ENCODE data around the gene C2CD3. TPM values are rescaled to one million over a fixed set of nuclear protein-coding genes. Genes with fewer than 3 reads are reported as not detected.

C2CD3 gene, protein sequence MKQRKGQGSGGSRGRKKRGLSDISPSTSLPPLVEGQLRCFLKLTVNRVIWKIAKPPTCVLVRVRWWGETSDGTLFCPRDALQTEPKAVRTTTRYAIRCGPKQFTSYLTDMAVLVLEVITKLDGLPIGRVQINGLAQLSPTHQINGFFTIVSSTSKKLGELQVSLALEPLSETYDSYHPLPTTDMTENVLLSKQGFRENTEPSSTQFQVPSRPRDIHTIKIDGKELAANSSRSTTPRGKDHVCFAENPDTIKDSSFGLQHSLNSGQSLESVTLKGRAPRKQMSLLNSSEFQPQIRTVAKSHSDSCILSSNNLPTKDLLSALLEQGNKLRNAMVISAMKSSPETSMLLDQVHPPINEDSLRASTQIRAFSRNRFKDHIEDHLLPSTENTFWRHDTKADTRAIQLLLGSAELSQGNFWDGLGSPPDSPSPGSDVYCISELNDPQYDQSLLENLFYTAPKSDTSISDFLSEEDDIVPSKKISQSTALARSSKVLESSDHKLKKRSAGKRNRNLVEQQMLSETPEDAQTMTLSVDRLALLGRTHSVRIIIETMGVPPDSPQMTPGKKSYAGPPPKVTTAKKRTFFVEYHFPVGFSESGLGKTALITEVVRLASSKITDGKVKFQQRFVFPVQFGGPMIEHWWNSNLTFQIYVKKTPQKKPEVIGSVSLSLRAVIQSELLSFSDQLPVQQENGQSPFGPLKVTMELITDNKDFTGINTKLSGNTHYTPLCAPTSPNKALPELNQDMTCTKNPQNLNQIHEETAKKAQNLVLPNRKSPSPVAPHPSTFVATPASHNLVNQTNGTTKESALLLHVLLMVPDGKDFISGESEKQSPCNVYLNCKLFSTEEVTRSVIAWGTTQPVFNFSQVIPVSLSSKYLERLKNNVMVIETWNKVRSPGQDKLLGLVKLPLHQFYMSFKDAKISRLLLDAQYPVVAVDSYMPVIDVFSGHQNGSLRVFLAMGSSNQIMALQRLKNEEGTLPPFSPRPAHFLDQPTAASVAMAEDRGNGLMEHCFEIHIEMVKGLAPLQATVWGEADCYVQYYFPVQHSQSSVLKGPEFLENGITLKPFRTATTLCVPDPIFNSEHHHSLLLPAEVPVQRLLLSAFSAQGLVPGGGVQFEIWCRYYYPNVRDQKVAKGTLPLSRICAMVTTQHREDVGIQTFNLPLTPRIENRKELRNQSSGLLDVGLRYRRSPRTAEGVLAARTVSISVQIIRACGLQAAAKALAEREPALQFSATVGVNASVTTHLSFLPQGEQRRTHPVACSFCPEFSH (N-terminal part only)
- total RNA-seq = 10 to 100 TPM; 24.9 to 25.3 TPM

DNA sequence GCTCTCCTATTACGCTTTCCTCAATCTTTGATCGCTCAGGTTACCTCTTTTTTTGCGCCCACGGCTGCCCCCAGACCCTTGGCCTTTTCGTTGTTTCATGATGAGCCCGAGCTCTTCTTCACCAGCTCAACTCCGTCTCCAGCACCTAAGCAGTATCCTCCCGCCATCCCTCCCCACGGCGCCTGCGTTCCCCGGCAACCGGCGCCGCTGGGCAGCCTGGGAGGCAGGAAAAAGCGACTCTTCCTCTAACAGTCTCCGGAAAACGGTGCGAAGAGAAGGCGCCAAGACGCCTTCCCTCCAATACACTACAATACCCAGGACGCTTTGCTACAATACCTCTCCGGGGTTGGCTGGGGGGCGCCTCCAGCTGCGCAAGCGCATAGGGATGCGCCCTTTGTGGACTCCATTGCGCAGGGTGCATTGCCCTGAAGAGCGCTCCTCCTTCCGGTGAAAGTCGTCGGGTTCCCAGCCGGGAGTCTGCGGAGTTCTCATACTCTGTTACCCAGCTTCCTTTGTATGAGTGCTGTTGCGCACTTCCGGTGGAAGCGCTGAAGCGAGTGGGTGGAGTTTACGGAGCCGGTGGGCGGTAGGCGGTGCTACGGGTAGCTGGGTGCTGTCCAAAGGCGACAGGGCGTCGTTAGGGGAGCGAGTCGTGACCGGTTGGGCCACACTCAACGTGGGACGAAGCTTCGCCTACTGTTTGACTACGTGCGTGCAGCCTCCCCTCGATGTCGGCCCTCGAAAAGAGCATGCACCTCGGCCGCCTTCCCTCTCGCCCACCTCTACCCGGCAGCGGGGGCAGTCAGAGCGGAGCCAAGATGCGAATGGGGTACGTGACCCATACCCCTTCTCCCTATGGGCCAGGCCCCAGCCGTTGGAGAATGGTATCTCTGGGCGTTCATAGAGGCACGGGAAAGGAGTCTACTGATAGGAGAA, at the start of gene C2CD3, which contains the start of gene PPME1:
C2CD3 (minus strand) TSS at position 309 of the 936 bp plus-strand sequence; CDS start at position 99, 210 bp downstream.
PPME1 (plus strand) TSS at position 596 of the 936 bp plus-strand sequence; CDS start at position 729, 133 bp downstream.
- Mint-ChIP-seq H3K27me3 (no peaks in the 10 kb centered on the region), H3K4me3 (no peak within 1 kb of the TSS), H3K27ac (no peak within 1 kb of the TSS), H3K9me3 (no peaks in the 10 kb centered on the region), H3K4me1 (peaks cover 16% of the 10 kb centered on the region), H3K36me3 (peaks cover 23% of the 10 kb centered on the region)
- DNase-seq = peak; percentile 98

DNA sequence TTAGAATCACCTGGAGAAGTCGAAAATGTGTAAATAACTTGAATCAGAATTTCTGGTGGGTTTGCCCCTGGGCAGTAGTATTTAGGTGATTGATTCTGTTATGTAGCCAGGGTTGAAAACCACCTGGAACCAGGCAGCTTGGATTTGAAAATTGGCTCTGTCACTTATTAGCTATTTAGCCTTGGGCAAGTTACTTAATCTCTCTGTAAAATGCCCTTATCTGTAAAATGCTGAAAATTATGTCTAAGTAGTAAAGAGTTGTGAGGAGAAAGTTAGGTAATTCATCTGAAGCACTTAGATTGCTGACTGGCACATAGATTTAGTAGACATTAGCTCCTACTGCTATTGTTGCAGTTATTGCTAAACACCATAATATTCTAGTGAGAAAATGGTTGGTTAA, 49.6 kb upstream of the C2CD3 start:
- DNase-seq = no peak
- H3K4me3 Mint-ChIP-seq = no peak overlapping the region
- no peaks in the 10 kb centered on the region for H3K9me3 Mint-ChIP-seq
- H3K27me3 Mint-ChIP-seq = no peaks in the 10 kb centered on the region
- H3K36me3 Mint-ChIP-seq = peaks cover 19% of the 10 kb centered on the region
- H3K4me1 Mint-ChIP-seq = no peaks in the 10 kb centered on the region
- H3K27ac Mint-ChIP-seq = no peak overlapping the region

DNA sequence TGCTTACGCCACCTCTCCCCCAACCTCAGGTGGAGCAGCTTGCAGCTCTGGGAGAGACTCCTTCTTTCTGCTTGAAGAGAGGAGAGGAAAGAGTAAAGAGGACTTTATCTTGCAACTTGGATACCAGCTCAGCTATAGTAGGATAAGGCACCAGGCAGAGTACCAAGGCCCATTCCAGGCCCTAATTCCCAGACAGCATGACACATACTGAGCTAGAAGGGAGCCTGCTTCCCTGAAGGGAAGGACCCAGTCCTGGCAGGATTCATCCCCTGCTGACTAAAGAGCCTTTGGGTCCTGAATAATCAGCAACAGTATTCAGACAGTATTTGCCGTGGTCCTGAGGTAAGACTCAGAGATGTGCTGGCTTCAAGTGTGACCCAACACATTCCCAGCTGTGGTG, 41.7 kb upstream of the C2CD3 start:
- peaks cover 61% of the 10 kb centered on the region for H3K36me3 Mint-ChIP-seq
- peaks cover 6% of the 10 kb centered on the region for H3K9me3 Mint-ChIP-seq
- DNase-seq = no peak
- no peak overlapping the region for H3K4me3 Mint-ChIP-seq
- H3K27me3 Mint-ChIP-seq = no peaks in the 10 kb centered on the region
- H3K27ac Mint-ChIP-seq = no peak overlapping the region
- H3K4me1 Mint-ChIP-seq = no peaks in the 10 kb centered on the region

DNA sequence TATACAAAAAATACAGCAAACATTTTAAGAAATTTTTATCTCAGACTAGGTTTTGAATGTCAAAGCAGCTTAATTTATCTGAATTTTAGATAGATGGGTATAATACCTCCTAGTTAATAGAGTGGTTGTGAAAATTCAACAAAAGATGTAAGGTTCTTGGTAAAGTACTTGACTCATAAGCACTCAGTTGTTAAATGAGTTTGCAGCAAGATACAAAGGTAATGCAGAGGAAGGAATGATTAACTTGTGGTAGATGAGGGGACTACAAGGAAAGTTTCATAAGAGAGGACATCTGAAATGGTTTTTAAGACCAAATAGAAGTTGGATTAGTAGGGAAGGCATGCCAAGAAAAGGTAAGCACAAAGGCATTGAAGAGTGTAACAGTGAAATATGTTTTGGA, 37.7 kb upstream of the C2CD3 start:
- Mint-ChIP-seq H3K36me3 (peaks cover 51% of the 10 kb centered on the region), H3K4me3 (no peak overlapping the region), H3K27me3 (no peaks in the 10 kb centered on the region), H3K27ac (no peak overlapping the region), H3K9me3 (no peaks in the 10 kb centered on the region), H3K4me1 (peaks cover 6% of the 10 kb centered on the region)
- DNase-seq = no peak

DNA sequence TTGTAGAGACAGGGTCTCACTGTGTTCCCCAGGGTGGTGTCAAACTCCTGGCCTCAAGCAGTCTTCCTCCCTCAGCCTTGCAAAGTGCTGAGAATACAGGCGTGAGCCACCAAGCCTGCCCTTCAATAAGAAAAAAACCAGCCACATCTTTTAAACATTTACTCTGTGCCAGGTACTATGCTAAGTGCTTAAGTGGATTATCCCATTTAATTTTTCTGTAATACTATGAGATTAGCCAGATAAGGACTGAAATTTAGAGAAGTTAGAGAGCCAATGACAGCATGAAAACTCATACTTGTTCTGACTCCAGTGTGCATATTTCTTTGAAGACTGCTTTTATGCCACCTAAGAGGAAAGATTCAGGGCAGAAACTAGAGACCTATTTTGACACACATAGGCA, 35.9 kb upstream of the C2CD3 start:
- DNase-seq = no peak
- Mint-ChIP-seq H3K27me3 (no peaks in the 10 kb centered on the region), H3K36me3 (peaks cover 38% of the 10 kb centered on the region), H3K9me3 (no peaks in the 10 kb centered on the region), H3K4me3 (no peak overlapping the region), H3K27ac (no peak overlapping the region), H3K4me1 (peaks cover 6% of the 10 kb centered on the region)

DNA sequence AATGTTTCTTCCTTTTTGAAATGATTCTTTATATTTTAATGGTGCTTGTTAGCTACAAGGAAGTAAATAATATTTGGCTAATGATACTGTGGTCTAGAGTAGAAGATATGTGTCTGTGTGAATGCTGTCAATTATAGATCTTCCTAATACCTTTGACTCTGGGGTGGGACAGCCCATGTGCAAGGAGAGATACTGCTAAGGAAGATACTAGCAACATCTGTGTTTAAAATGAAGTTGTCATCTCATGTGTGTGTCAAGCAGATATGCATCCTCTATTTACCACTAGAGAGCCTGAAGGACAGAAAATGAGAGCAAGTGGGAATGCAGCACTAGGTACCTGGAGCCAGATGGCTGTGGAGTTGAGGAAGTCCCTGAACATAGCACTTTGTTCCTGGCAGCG, 34.4 kb upstream of the C2CD3 start:
- H3K36me3 Mint-ChIP-seq = peaks cover 31% of the 10 kb centered on the region
- no peak overlapping the region for H3K4me3 Mint-ChIP-seq
- H3K27me3 Mint-ChIP-seq = no peaks in the 10 kb centered on the region

DNA sequence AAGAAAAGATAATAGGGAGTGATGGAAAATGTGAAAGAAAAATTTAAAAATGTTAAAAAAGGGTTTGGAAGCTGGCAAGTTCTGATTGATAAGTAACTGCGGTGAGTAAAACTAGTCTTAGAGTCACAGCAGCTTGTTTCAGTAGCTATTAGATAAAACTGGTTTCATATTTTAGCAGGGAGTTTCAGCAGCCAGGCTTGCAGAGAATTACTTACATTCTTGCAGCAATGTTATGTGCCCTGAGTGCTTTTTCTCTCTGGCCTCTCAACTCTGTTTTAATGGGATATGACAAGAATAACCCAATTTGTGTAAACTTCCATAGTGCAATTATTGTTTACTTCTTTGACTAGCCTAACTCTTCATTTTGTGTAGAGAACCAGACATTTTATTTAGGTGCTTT, 33.9 kb upstream of the C2CD3 start:
- Mint-ChIP-seq H3K4me3 (no peak overlapping the region), H3K36me3 (peaks cover 30% of the 10 kb centered on the region), H3K4me1 (peaks cover 6% of the 10 kb centered on the region), H3K9me3 (no peaks in the 10 kb centered on the region), H3K27me3 (no peaks in the 10 kb centered on the region), H3K27ac (no peak overlapping the region)
- no peak for DNase-seq

More for the DNA sequence above, 34.4 kb upstream of the C2CD3 start:
- H3K9me3 Mint-ChIP-seq = no peaks in the 10 kb centered on the region
- H3K27ac Mint-ChIP-seq = no peak overlapping the region
- peaks cover 6% of the 10 kb centered on the region for H3K4me1 Mint-ChIP-seq
- DNase-seq = no peak

DNA sequence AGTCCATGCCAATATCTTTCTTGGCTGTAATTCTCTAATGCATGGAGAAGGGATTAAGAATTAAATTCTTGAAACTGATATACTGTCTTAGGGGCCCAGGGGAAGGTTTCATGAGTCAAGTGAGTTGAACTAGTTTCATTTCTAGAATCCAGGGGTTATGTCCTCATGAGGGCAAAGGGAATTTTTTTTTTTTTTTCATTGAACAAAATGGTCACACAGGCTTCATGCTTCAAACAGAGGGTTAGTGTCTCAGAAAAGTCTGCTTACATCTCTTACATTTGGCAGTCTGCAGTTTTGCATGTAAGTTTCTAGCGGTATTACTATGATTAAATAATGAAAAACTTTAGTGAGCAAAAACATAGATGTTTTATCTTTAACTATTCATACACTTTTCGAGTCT, 33.2 kb upstream of the C2CD3 start:
- no peak overlapping the region for H3K4me3 Mint-ChIP-seq
- peaks cover 1% of the 10 kb centered on the region for H3K9me3 Mint-ChIP-seq
- H3K27me3 Mint-ChIP-seq = no peaks in the 10 kb centered on the region
- no peak for DNase-seq
- no peak overlapping the region for H3K27ac Mint-ChIP-seq
- H3K4me1 Mint-ChIP-seq = peaks cover 6% of the 10 kb centered on the region
- peaks cover 30% of the 10 kb centered on the region for H3K36me3 Mint-ChIP-seq

DNA sequence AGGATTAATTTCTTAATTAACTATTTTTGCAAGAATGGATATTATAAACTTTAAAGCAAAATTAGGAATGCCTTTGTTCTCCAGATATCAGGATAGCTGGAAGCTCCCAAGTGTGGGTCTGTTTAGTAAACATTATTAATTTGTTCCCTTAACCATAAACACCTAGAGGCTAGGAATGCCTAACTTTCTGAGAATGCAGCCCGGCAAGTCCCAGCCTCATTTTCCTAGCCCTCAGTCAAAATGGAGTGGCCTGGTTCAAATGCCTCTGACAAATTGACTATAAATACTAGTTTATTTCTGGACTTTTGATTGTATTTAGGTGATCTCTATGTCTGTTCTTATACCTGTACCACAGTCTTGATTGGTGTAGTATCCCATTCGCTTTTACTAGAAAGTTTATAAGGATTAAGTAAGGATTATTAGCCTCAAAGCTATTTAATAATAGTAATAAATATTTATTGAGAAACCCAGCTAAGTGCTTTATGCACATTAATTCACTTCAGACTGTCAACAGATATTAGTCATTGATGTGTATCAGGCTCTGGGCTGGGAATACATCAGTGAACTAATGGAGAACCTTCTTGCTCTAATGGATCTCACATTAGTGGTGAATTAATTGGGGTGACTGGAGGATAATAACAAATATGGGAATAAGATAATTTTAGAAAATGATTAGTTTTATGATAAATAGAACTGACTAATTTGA, 26.1 kb upstream of the C2CD3 start:
- Mint-ChIP-seq H3K27me3 (no peaks in the 10 kb centered on the region), H3K36me3 (peaks cover 49% of the 10 kb centered on the region), H3K27ac (no peak overlapping the region), H3K4me3 (no peak overlapping the region), H3K4me1 (no peaks in the 10 kb centered on the region), H3K9me3 (peaks cover 11% of the 10 kb centered on the region)
- DNase-seq = no peak

DNA sequence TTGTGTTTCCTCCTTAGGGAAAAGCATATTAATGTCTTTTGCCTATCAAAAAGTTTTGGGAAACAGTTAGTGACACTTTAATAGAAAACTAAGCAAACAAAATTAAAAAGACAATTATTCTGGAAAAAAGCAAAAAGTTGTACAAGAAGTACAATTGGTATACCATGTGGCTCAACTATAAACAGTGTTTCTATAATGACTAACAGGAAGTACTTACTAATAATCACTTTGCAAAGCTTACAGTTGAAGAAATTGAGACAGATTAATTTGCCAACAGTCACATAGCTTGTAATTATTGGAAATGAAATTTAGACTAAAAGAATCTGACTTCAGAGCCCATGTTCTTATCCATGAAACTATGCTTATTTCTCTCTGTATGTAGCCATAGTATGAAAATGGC, 25.0 kb upstream of the C2CD3 start:
- DNase-seq = no peak
- no peaks in the 10 kb centered on the region for H3K27me3 Mint-ChIP-seq
- peaks cover 11% of the 10 kb centered on the region for H3K9me3 Mint-ChIP-seq
- H3K36me3 Mint-ChIP-seq = peaks cover 59% of the 10 kb centered on the region
- H3K4me3 Mint-ChIP-seq = no peak overlapping the region
- H3K4me1 Mint-ChIP-seq = no peaks in the 10 kb centered on the region
- no peak overlapping the region for H3K27ac Mint-ChIP-seq

DNA sequence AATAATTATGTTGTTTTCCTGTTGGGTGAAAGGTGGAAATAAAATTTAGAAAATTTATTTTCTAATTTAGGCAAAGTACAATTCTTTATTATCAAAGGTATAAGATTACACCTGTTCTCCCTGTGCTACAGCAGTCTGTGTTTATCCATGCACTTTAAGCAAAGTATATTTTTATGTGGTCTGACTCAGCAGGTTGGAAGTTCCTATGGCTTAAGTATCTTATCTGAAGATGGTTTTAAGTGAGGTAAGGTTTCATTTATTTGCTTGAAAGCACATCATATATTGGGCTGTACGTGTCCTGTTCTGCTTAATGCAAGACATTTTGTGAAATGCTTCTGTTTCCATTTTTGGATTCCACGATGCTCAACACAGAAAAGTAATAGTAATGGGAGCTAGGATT, 14.9 kb upstream of the C2CD3 start:
- Mint-ChIP-seq H3K4me1 (peaks cover 18% of the 10 kb centered on the region), H3K27me3 (no peaks in the 10 kb centered on the region), H3K36me3 (peaks cover 31% of the 10 kb centered on the region), H3K9me3 (peaks cover 6% of the 10 kb centered on the region), H3K4me3 (no peak overlapping the region), H3K27ac (no peak overlapping the region)
- no peak for DNase-seq

DNA sequence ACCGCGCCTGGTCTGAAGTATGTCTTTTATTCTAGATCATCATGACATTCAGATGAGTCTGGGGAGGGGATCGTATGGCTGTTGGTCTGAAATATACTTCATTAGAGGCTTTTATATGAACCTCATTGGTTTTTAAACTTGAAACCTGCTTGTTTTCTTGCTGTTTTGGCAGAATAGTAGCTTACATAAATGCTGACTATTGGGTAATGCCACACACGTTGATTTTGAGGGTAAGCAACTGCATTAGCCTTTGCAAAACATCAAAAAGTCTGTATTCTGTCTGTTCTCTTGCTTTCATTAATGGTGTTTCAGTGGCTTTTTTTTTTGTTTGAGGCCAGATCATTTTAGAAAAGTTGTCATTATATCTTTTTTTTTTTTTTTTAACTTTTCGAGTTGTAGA, 14.5 kb upstream of the C2CD3 start:
- Mint-ChIP-seq H3K36me3 (peaks cover 27% of the 10 kb centered on the region), H3K4me3 (no peak overlapping the region), H3K9me3 (peaks cover 2% of the 10 kb centered on the region)

DNA sequence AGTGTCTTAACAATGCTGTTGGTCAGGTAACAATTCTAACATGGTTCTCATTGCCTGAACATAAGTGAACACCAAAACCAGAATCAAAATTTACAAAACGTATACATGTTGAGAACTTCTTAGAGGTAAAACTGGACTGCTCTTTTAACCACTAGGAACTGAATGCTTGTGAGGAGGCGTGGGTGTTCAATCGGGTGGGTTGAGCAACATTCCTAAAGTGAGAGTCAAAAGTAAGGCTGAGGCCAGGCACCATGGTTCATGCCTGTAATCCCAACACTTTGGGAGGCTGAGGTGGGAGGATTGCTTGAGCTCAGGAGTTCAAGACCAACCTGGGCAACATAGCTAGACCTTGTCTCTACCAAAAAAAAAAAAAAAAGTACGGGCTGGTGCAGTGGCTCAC, 11.8 kb upstream of the C2CD3 start:
- Mint-ChIP-seq H3K27ac (no peak overlapping the region), H3K4me3 (no peak overlapping the region), H3K4me1 (peaks cover 23% of the 10 kb centered on the region), H3K36me3 (peaks cover 21% of the 10 kb centered on the region), H3K27me3 (no peaks in the 10 kb centered on the region), H3K9me3 (no peaks in the 10 kb centered on the region)
- no peak for DNase-seq

More for the DNA sequence above, 14.5 kb upstream of the C2CD3 start:
- DNase-seq = no peak
- Mint-ChIP-seq H3K27me3 (no peaks in the 10 kb centered on the region), H3K27ac (no peak overlapping the region), H3K4me1 (peaks cover 18% of the 10 kb centered on the region)

Measured in activated naive CD8-positive, alpha-beta T cell treated with anti-CD3 and anti-CD28 coated beads for 36 hours (primary cell).